ENCODE results near the gene ERLEC1.

GRCh38 chr2:53768242-53768542 lies 18.7 kb upstream of the ERLEC1 start:
- TF ChIP-seq CTCF (IDR thresholded peaks at IDR 0.05; ENCODE audit: poor library complexity, severe bottlenecking) (no peak), POLR2AphosphoS5 (IDR thresholded peaks at IDR 0.05) (no peak), SMC3 (conservative IDR thresholded peaks at IDR 0.05; ENCODE audit: poor library complexity) (no peak), RAD21 (conservative IDR thresholded peaks at IDR 0.05) (no peak), EZH2 (IDR thresholded peaks at IDR 0.05; ENCODE audit: borderline replicate concordance, insufficient read depth, low read length, poor library complexity, severe bottlenecking) (no peak)
- TF ChIP-seq, protein P1, sequence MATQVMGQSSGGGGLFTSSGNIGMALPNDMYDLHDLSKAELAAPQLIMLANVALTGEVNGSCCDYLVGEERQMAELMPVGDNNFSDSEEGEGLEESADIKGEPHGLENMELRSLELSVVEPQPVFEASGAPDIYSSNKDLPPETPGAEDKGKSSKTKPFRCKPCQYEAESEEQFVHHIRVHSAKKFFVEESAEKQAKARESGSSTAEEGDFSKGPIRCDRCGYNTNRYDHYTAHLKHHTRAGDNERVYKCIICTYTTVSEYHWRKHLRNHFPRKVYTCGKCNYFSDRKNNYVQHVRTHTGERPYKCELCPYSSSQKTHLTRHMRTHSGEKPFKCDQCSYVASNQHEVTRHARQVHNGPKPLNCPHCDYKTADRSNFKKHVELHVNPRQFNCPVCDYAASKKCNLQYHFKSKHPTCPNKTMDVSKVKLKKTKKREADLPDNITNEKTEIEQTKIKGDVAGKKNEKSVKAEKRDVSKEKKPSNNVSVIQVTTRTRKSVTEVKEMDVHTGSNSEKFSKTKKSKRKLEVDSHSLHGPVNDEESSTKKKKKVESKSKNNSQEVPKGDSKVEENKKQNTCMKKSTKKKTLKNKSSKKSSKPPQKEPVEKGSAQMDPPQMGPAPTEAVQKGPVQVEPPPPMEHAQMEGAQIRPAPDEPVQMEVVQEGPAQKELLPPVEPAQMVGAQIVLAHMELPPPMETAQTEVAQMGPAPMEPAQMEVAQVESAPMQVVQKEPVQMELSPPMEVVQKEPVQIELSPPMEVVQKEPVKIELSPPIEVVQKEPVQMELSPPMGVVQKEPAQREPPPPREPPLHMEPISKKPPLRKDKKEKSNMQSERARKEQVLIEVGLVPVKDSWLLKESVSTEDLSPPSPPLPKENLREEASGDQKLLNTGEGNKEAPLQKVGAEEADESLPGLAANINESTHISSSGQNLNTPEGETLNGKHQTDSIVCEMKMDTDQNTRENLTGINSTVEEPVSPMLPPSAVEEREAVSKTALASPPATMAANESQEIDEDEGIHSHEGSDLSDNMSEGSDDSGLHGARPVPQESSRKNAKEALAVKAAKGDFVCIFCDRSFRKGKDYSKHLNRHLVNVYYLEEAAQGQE (IDR thresholded peaks at IDR 0.05; ENCODE audit: borderline replicate concordance): no peak

Measured in neural cell (in vitro differentiated cells).